SK-N-SH treated with all-trans-retinoic acid at 6 μM for 48 hours (cell line): ENCODE data around the gene GSE1.

Source experiments
- ATAC-seq: fragments of 200-7000 bp; cut with Tn5 transposase; 3 replicates; pipeline ENCODE4 v1.9.1; 2020; ENCODE audit warnings: mild to moderate bottlenecking, moderate library complexity
- ARNTL ChIP-seq: fragments of 450-650 bp; formaldehyde crosslinking; IDR thresholded peaks from 2 replicates; pipeline ENCODE4 v1.5.0; 2020; ENCODE audit warnings: low read depth, mild to moderate bottlenecking, moderate library complexity, borderline replicate concordance
- BACH2 ChIP-seq: fragments of 250-450 bp; sonication (Bioruptor Pico); IDR thresholded peaks from 2 replicates; pipeline ENCODE4 v1.9.0; 2021; ENCODE audit warnings: mild to moderate bottlenecking, borderline replicate concordance
- CSRNP3 ChIP-seq: fragments of 250-450 bp; sonication (Bioruptor Pico); IDR thresholded peaks from 2 replicates; pipeline ENCODE4 v1.5.1; 2021; ENCODE audit warnings: mild to moderate bottlenecking, moderate library complexity
- ESRRG ChIP-seq: fragments of 250-450 bp; sonication (Bioruptor Pico); IDR thresholded peaks from 2 replicates; pipeline ENCODE4 v1.6.1; 2021; ENCODE audit warnings: mild to moderate bottlenecking
- GLIS3 ChIP-seq: fragments of 250-450 bp; sonication (Bioruptor Pico); IDR thresholded peaks from 2 replicates; pipeline ENCODE4 v1.5.0; 2020; ENCODE audit warnings: mild to moderate bottlenecking, moderate library complexity
- OSR1 ChIP-seq: fragments of 250-450 bp; sonication (Bioruptor Pico); IDR thresholded peaks from 2 replicates; pipeline ENCODE4 v1.8.0; 2022; ENCODE audit warnings: moderate library complexity, mild to moderate bottlenecking, inconsistent platforms
- POU6F1 ChIP-seq: fragments of 250-450 bp; sonication (Bioruptor Pico); IDR thresholded peaks from 2 replicates; pipeline ENCODE4 v1.8.0; 2021; ENCODE audit warnings: low read depth, mild to moderate bottlenecking, moderate library complexity, borderline replicate concordance
- PPARA ChIP-seq: fragments of 250-450 bp; sonication (Bioruptor Pico); IDR thresholded peaks from 2 replicates; pipeline ENCODE4 v1.5.0; 2020; ENCODE audit warnings: mild to moderate bottlenecking, borderline replicate concordance
- RARB ChIP-seq: fragments of 250-450 bp; sonication (Bioruptor Pico); IDR thresholded peaks from 2 replicates; pipeline ENCODE4 v1.8.0; 2021; ENCODE audit warnings: mild to moderate bottlenecking, moderate library complexity
- TCF4 ChIP-seq: fragments of 250-450 bp; sonication (Bioruptor Pico); IDR thresholded peaks from 2 replicates; pipeline ENCODE4 v1.8.0; 2021; ENCODE audit warnings: mild to moderate bottlenecking, moderate library complexity, borderline replicate concordance
- TOX ChIP-seq: fragments of 250-450 bp; sonication (Bioruptor Pico); IDR thresholded peaks from 2 replicates; pipeline ENCODE4 v1.8.0; 2021; ENCODE audit warnings: mild to moderate bottlenecking, moderate library complexity, borderline replicate concordance
- TSHZ2 ChIP-seq: fragments of 250-450 bp; sonication (Bioruptor Pico); IDR thresholded peaks from 2 replicates; pipeline ENCODE4 v1.5.0; 2020; ENCODE audit warnings: mild to moderate bottlenecking, moderate library complexity
- ZFP3 ChIP-seq: fragments of 250-450 bp; sonication (Bioruptor Pico); IDR thresholded peaks from 2 replicates; pipeline ENCODE4 v1.5.0; 2020; ENCODE audit warnings: mild to moderate bottlenecking, moderate library complexity
- ZFP30 ChIP-seq: fragments of 450-650 bp; formaldehyde crosslinking; IDR thresholded peaks from 2 replicates; pipeline ENCODE4 v1.5.0; 2022; ENCODE audit warnings: mild to moderate bottlenecking, moderate library complexity
- ZNF565 ChIP-seq: fragments of 450-650 bp; formaldehyde crosslinking; conservative IDR thresholded peaks from 2 replicates; pipeline ENCODE4 v1.5.0; 2020; ENCODE audit warnings: low read depth, mild to moderate bottlenecking, moderate library complexity
- ZNF70 ChIP-seq: fragments of 450-650 bp; formaldehyde crosslinking; IDR thresholded peaks from 2 replicates; pipeline ENCODE4 v1.5.0; 2020; ENCODE audit warnings: mild to moderate bottlenecking, moderate library complexity
- ZNF8 ChIP-seq: fragments of 450-650 bp; formaldehyde crosslinking; IDR thresholded peaks from 2 replicates; pipeline ENCODE4 v1.5.0; 2020; ENCODE audit warnings: mild to moderate bottlenecking, moderate library complexity
- TF ChIP-seq, protein P1 (sequence below): fragments of 250-450 bp; sonication (Bioruptor Pico); IDR thresholded peaks from 2 replicates; pipeline ENCODE4 v1.5.1; 2020; ENCODE audit warnings: low read depth, mild to moderate bottlenecking, moderate library complexity

GSE1 gene

GRCh38 chr16:85608887-85609286 is 4.2 kb upstream of the GSE1 start:
- no peak for TF ChIP-seq RARB (CRISPR knock-in tag)
- TF ChIP-seq PPARA, result no peak
- TF ChIP-seq CSRNP3 (CRISPR knock-in tag), result no peak
- TF ChIP-seq GLIS3 (CRISPR knock-in tag), result no peak
- TF ChIP-seq, protein P1, sequence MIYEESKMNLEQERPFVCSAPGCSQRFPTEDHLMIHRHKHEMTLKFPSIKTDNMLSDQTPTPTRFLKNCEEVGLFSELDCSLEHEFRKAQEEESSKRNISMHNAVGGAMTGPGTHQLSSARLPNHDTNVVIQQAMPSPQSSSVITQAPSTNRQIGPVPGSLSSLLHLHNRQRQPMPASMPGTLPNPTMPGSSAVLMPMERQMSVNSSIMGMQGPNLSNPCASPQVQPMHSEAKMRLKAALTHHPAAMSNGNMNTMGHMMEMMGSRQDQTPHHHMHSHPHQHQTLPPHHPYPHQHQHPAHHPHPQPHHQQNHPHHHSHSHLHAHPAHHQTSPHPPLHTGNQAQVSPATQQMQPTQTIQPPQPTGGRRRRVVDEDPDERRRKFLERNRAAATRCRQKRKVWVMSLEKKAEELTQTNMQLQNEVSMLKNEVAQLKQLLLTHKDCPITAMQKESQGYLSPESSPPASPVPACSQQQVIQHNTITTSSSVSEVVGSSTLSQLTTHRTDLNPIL (CRISPR knock-in tag), result no peak
- TF ChIP-seq ZFP3 (CRISPR knock-in tag), result no peak
- TF ChIP-seq TOX (CRISPR knock-in tag), result no peak
- no peak for TF ChIP-seq OSR1 (CRISPR knock-in tag)
- no peak for TF ChIP-seq BACH2 (CRISPR knock-in tag)
- TF ChIP-seq TSHZ2 (CRISPR knock-in tag), result no peak
- no peak for ATAC-seq

DNA sequence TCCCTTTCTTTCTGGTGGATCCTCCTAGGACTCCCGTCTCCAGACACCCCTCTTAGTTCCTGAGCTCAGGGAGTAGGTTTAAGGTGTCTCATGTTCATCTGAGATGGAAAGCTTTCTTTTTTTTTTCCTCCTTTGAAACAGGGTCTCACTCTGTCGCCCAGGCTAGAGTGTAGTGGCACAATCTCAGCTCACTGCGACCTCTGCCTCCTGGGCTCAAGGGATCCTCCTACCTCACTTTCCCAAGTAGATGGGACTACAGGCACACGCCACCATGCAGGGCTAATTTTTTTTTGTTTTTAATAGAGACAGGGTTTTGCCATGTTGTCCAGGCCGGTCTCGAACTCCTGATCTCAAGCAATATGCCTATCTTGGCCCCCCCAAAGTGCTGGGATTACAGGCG is 3.6 kb upstream of the GSE1 start:
- no peak for ATAC-seq
- TF ChIP-seq PPARA (no peak), ESRRG (CRISPR knock-in tag) (no peak), TSHZ2 (CRISPR knock-in tag) (no peak), TCF4 (CRISPR knock-in tag) (no peak), ARNTL (no peak), ZNF8 (CRISPR knock-in tag) (no peak), TOX (CRISPR knock-in tag) (no peak), RARB (CRISPR knock-in tag) (no peak), ZNF70 (no peak), CSRNP3 (CRISPR knock-in tag) (no peak), GLIS3 (CRISPR knock-in tag) (no peak), POU6F1 (CRISPR knock-in tag) (no peak), ZNF565 (CRISPR knock-in tag) (no peak)

DNA sequence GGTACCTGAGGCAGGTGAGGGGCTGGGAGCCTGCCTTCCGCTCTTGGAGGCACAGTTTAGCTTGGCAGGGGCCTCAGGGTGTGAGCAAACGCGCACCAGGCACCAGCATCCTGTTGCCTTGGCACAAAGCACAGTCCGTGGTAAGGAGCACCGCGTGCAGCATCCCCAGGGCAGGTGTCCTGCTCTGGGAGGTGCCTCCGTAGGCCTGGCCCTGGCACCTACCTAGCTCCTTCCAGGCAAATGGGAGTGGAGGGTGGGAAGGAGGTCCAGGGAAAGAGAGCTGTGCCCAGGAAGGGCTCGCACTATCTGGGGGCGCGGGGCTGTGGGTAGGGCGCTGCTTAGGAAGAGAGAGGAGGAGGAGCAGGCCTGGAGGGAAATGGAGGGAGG is 3.1 kb upstream of the GSE1 start:
- ATAC-seq, result peak; percentile 1
- TF ChIP-seq RARB (CRISPR knock-in tag), result no peak
- no peak for TF ChIP-seq PPARA
- TF ChIP-seq ZFP30, result no peak
- TF ChIP-seq OSR1 (CRISPR knock-in tag), result no peak
- TF ChIP-seq, protein P1 (CRISPR knock-in tag), result no peak
- TF ChIP-seq ZFP3 (CRISPR knock-in tag), result no peak
